HG03442 (cell line): ENCODE measurements around the gene THAP11.

Experiments
- ATAC-seq: cut with Tn5 transposase; IDR thresholded peaks from one replicate; pipeline ENCODE4 v1.9.1; 2021; ENCODE audit warnings: mild to moderate bottlenecking, moderate library complexity; ENCODE audit not compliant: unreplicated experiment

Gene THAP11

DNA sequence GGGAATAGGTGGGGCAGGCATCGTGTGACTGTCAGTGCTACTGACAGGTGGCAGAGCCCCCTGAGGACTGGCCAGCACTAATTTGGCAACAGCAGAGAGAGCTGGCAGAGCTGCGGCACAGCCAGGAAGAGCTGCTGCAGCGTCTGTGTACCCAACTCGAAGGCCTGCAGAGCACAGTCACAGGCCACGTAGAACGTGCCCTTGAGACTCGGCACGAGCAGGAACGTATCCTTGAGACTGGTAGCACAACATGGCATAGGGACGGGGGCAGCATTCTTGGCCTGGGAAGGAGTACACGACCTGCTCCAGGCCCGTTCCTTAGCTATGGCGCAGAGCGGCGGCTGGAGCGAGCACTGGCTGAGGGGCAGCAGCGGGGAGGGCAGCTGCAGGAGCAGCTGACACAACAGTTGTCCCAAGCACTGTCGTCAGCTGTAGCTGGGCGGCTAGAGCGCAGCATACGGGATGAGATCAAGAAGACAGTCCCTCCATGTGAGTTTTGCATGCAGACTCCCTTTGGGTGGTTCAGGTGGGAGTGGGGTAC is 39.6 kb downstream of the THAP11 start:
- ATAC-seq: no peak

DNA sequence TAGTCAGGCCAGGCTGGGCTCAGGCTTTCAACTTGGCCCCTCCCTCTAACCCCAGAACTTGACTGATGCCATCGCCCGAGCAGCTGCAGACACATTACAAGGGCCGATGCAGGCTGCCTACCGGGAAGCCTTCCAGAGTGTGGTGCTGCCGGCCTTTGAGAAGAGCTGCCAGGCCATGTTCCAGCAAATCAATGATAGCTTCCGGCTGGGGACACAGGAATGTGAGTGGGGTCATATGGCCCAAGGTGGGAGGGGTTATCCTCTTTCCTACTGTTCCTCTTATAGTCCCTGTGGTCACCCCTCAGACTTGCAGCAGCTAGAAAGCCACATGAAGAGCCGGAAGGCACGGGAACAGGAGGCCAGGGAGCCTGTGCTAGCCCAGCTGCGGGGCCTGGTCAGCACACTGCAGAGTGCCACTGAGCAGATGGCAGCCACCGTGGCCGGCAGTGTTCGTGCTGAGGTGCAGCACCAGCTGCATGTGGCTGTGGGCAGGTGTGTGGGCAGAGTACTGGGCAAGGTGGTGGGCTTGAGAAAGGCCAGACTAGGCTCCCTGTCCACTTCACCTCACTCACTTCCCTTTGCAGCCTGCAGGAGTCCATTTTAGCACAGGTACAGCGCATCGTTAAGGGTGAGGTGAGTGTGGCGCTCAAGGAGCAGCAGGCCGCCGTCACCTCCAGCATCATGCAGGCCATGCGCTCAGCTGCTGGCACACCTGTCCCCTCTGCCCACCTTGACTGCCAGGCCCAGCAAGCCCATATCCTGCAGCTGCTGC is 40.4 kb downstream of the THAP11 start:
- no peak for ATAC-seq

DNA sequence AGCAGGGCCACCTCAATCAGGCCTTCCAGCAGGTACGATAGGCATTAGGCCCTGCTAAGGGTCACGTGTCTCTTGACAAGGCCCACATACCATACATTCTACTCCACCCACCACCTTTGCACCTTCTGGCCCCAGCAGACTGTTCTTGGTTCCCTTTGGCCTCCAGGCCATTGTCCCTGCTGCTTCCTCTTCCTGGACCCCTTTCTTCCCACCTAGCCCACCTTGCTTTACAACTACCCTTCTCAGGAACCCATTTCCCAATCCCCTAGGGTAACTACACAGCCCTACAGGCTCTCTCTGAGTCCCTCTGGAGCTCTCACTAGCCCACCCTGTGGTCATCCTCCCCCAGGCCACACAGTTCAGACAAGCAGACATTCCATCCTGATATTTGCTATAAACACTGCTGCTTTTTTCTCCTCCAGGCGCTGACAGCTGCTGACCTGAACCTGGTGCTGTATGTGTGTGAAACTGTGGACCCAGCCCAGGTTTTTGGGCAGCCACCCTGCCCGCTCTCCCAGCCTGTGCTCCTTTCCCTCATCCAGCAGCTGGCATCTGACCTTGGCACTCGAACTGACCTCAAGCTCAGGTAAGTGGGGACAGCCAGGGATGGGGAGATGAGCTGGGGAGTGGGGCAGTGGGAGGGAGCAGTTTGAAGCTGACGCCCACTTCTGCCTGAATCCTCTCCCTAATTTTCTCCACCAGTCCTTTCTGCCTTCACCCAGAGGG is 41.2 kb downstream of the THAP11 start:
- ATAC-seq: no peak

DNA sequence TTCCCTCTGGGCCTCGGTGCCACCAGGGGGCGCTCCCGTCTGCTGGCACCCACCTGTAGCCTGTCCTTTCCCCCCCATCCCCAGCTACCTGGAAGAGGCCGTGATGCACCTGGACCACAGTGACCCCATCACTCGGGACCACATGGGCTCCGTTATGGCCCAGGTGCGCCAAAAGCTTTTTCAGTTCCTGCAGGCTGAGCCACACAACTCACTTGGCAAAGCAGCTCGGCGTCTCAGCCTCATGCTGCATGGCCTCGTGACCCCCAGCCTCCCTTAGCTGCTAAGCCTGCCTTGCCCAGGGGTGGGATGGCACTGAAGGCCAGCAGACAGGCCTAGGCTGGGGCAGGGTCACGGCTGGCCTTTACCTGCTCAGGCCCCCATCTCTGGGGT is 41.7 kb downstream of the THAP11 start:
- no peak for ATAC-seq

DNA sequence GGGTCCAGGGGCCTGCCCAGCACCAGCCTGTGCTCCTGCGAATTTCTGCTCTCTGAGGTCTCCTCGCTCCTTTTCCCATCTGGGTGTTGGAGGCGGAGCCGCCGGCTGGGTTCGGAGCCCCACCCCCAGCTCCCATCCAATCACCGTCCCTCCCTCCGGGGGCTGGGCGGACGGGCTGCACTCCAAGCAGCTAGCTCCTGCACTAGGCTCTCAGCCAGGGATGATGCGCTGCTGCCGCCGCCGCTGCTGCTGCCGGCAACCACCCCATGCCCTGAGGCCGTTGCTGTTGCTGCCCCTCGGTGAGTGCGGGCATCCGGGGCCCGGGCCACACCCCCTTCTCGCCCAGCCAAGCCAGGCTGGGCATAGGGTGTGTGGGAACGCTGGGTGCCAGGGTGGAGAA is 42.6 kb downstream of the THAP11 start, which contains the start of gene NRN1L:
TSS of gene NRN1L (plus strand) at position 202 of the 400 bp plus-strand sequence. CDS start at position 221, 19 bp downstream.
- ATAC-seq: no peak

DNA sequence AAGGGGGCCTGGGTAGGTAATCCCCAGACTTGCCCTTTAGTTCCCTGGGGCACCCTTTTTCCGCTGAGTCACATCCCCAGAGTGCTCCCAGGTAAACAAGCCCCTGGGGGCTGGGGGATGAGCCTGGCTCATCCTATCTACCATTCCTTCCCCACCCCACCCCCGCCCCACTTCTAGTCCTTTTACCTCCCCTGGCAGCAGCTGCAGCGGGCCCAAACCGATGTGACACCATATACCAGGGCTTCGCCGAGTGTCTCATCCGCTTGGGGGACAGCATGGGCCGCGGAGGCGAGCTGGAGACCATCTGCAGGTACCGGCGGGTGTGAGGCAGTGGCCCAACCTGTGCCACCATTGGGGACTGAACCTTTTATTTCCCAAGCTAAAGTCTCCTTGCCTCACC is 43.4 kb downstream of the THAP11 start:
- ATAC-seq: no peak

DNA sequence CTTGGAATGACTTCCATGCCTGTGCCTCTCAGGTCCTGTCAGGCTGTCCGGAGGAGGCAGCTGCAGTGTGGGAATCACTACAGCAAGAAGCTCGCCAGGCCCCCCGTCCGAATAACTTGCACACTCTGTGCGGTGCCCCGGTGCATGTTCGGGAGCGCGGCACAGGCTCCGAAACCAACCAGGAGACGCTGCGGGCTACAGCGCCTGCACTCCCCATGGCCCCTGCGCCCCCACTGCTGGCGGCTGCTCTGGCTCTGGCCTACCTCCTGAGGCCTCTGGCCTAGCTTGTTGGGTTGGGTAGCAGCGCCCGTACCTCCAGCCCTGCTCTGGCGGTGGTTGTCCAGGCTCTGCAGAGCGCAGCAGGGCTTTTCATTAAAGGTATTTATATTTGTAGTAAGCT is 43.9 kb downstream of the THAP11 start:
- no peak for ATAC-seq

DNA sequence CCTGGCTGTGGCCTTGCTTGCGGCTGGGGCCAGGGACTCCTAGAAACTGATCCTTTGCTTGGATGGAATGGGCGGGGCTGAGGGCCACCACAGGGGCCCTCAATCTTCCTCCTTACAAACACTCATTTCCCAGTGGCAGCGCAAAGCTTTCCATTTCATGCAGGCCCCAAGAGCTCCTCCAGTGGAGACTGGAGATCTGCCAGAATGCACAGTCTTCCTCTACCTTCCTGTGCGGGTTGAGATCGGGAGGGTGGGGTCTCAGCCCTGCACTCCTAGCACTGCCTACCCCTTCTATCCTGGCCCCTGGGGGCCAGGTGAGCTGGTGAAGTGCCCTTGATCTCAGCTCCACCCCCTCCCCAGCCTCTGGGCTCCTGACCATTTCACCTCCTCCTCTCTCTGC is 44.3 kb downstream of the THAP11 start:
- ATAC-seq: no peak

DNA sequence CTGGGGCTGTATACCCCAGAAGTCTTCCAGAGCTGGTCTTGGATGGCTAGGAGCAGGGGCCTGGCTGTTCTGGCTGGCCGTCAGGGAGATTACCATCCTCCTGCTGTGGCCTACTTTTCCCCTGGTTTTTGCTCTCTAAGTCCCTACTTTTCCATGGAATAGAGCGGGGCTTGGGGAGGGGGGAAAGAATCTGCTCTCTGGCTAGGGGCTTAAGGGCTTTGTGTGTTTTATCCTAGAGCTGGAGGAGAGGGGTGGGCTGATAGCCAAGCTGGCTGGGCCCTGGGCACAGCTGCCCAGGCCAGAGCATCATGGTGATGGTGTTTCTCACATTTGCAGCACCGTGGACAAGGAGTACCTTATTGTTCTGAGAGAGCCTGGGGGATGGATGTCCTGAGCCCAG is 46.2 kb downstream of the THAP11 start:
- ATAC-seq: no peak

DNA sequence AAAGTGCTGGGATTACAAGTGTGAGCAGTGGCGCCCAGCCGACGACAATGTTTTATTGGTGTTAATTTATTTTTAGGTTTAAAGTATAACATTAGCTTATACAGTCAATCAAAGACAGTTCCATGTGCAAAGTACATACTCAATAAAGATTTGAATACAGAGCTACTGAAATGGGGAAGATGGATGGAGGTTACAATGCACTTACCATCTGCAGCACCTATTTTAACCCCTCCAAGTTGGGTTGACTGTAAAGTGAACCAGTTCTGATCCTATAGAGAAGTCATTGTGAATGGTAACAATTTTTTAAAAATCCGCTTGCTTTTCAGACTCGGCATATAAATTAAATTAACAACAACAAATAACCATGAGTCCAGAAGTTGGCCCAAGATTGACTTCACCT is 50.3 kb downstream of the THAP11 start:
- no peak for ATAC-seq

DNA sequence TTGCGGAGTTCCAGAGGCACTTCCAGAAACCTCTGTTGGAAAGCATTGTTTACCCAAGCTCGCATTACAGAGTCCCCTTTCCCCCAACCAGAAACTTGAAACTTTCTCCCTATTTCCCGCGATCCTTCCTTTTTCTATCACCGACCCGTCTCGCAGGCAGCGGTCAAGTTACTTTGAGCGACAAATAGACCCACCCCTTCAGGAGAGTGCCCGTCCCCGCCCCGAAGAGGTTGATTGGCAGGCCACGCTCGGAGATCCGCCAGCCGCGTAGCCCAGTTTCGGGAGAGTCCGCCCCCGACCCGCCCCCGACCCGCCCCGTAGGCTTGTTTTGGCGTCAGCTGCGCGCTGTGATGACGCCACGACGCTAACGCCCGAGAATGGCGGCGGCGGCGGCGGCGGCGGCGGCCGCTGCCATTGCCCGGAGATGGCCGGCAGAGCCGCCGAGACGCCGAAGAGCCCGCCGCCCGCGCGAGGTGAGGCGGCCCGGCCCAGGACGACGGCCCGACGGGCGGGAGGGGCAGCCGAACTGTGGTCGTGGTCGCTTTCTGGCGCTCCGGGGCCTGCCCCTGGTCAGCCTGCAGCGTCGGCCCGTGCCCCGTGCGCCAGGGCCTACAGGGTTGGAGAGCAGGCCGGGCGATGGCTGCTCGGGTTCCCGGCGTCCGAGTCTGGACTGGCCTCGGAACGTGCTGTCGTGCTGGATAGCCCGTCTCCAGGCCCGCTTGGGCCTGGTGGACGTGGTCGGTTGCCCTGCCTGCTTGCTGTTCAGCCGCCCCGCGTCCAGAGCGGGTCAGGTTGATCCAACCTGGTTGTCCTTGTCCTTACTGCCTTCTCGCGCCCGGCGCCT is 51.0 kb downstream of the THAP11 start, which contains the start of gene PSKH1:
TSS of gene PSKH1 (plus strand) at position 356 of the 844 bp plus-strand sequence. CDS start 15,496 bp downstream, outside the sequence.
- ATAC-seq: peak; percentile 85
